HG02943 (cell line): ENCODE measurements around the gene CCNYL1.

ENCODE experiments used
- ATAC-seq: cut with Tn5 transposase; IDR thresholded peaks from one replicate; pipeline ENCODE4 v1.9.1; 2021; ENCODE audit warnings: mild to moderate bottlenecking, low read depth, moderate library complexity; ENCODE audit not compliant: unreplicated experiment

CCNYL1 gene

DNA sequence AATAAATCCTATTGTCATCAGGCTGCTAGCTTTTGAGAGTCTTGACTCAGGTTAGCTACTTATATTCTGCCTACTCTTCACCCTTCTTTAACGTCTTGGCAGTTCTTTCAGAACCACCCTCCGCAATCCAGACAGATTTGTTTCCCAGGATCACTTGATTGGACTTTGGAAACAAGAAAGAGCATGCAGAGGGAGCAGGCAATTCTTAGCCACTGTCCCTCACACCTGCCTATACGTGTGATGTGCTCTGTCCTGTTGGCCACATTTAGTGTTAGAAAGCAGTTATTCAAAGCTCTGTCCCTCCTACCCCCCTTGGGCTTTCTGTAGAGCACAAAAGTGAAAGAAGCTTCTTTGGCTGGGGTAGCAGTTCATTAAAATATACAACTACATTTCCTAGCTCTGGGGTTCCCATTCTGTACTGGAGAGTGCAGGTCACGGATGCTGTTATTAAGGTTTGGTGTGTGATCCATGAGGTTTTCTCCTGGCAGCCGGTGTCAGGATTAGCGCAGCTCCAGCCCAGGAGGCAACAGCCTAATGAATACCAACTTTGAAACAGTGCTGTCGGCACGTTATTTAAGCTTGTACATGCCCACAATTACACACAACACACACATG, 52.0 kb downstream of the CCNYL1 start:
- ATAC-seq: no peak

DNA sequence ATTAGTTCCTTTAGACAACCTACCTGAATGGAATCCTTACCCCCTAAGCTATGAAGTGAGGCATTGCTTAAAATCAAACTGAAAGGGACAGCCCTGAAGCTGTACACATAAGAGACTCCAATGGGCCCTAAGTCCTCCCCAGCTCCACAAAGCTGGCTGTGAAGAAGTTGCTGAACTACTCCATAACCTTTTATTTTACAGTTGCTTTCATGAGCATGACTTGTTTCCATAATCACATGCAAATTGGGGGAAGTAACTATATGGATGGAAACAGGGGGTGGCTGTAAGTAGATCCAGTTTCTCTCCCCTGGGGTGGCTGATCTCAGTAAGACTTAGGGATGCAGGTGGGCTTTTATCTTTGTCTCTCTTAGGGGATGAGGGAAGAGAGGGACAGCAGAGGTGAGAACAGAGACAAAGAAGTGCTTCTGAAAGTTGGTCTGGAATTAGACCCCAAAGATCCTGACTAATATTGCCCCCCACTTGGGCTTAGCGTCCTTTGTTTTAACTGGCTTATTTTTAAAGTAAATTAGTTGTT, 52.7 kb downstream of the CCNYL1 start:
- ATAC-seq: no peak

DNA sequence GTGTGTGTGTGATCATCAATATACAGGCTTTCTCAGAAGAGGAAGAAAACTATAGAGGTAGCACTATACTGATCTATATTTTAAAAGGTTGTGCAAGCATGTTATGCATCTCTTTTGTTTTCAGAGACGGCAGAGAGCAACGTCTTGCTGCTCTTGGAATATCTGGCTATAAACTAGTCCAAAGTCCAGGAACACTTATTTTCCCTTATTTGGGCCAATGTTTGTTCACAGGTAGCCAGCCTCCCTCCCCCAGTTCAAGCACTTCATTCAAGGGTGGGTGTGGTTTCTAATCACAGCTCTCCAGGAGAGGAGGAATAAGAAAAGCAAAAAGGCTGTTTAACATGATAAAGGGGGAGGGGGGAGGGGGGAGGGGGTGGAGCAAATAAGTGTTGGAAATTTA, 54.1 kb downstream of the CCNYL1 start:
- ATAC-seq: no peak

DNA sequence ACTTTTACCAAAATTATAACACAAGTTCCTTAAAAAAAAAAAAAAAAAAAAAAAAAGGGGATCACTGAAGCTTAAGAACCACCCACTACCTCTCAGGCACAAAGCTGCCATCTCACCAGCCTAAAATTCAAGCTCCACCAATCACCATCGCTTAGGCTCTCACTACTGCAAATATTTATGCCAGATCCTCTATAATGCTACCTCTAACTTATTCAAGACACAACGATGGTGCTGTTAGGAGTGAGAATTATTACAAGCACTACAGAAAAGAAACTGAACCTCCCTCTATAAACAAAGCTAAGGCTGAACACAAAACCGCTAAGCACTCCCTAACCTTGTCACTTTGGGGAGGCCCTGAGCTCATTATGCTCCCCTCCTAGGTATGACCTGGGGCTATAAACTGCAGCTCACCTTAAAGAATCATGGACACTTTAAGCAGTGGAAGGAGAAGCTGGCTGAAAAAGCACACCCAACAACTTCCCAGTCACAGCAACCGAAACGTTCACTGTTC, 54.7 kb downstream of the CCNYL1 start:
- no peak for ATAC-seq

DNA sequence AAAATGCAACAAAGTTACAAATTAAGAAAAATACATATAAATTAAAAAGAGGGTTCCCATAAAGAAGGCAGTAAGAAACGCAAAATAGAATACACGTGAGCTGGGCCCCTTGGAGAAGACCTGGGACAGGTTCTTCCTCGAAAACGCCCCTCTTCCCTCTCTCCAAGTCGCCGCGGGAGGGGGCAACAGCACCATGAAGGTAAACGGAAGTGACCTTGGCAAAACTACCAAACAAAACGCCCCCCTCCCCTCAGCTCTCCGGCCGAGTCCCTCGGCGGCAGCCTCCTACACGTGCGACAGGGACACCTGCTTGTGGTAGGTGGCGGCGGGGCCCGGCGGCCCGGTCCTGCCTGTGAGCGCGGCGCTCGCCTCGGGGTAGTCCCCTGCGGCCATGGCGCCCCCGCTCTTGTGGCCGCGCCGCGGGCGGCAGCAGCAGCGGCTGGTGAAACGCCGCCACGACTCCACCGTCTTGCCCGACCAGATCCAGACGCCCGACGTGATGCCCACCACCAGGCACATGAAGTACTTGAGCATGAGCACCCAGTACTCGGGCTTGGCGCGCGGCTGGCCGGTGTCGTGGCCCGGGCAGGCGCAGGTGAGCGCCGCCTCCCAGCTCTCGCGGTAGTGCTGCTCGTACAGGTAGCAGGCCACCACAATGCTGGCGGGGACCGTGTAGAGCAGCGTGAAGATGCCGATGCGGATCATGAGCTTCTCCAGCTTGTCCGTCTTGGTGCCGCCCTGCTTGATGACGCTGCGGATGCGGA, 55.4 kb downstream of the CCNYL1 start:
- no peak for ATAC-seq

DNA sequence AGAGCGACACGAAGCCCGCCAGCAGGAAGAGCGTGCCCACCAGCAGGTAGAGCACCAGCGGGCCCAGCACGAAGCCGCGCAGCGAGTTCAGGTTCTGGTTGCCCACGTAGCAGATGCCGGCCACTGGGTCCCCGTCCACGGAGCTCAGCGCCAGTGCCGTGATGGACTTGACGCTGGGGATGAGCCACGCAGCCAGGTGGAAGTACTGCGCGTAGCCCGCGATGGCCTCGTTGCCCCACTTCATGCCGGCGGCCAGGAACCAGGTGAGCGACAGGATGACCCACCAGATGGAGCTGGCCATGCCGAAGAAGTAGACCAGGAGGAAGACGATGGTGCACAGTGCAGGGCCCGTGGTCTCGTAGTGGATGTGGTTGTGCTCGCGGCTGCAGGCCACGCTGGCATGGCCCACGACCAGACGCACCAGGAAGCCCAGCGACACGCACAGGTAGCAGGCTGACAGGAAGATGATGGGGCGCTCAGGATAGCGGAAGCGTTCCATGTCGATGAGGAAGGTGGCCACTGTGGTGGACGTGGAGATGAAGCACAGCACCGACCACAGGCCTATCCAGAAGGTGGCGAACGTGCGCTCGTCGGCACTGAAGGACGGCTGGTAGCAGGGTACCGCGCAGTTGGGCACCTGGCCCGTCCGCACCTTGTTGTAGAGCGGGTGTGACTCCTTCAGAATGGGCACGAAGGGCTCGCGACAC, 56.2 kb downstream of the CCNYL1 start:
- ATAC-seq: no peak

DNA sequence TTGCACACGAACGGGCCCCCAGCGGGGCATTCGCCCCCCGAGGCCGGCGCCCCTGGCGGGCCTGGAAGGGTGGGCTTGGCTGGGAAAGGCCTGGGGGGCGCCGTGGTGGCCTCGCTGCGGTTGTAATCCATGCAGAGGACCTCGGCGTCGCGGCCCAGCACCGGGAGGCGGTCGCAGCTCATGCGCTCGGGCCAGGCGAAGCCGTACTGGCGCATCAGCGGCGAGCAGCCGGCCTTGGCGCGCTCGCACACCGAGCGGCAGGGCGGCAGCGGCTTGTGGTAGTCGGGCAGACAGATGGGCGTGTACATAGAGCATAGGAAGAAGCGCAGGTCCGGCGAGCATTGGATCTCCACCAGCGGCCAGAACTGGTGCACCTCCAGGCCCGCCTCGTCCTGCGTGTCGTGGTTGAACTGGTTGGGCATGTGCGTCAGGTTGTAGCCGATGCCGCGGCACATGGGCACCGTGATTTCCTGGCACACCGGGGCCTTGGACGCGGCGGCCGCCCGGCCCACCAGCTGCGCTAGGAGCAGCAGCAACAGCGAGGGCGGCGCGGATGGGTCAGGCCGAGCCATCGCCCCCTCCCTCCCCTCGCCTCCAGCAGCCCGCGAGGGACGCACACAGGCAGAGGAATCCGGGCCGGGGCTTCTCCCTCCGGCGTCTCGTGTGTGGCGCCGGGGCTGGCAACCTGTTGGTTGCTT, 56.9 kb downstream of the CCNYL1 start:
- peak; percentile 19 for ATAC-seq

DNA sequence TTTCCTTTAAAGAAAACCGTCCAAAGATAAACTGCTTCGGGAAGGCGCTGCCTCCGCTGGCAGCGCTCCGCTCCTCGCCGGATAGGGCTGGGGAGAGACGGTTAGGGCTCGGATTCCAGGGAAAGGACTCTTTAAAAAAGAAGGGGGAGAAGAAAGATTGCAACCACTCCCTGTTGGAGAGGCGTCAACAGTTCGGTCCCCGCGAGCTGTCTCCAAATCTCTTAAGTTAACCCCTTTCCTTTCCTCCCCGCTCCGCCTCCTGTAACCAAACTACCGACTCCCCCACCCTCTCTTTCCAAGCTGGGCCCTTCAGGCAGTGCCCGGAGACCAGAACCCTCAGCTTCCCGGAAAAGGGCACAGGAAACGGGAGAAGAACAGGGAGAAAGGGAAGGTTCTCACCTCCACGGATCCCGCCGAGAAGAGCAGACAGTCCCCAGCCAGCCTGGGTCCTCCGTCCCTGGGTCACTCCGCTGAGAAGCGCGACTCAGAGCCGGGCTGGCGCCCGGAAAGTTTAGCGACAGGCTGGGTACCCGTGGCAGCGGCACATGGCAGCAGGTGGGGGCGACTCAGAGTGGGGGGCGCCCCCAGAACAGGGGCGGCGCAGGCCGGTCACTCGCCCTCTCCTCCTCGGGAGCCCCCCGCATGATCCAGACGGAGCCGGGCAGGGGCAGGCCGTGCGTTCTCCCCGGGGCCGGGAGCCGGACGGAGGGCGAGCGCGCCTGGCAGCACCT, 57.6 kb downstream of the CCNYL1 start:
- peak; percentile 14 for ATAC-seq

DNA sequence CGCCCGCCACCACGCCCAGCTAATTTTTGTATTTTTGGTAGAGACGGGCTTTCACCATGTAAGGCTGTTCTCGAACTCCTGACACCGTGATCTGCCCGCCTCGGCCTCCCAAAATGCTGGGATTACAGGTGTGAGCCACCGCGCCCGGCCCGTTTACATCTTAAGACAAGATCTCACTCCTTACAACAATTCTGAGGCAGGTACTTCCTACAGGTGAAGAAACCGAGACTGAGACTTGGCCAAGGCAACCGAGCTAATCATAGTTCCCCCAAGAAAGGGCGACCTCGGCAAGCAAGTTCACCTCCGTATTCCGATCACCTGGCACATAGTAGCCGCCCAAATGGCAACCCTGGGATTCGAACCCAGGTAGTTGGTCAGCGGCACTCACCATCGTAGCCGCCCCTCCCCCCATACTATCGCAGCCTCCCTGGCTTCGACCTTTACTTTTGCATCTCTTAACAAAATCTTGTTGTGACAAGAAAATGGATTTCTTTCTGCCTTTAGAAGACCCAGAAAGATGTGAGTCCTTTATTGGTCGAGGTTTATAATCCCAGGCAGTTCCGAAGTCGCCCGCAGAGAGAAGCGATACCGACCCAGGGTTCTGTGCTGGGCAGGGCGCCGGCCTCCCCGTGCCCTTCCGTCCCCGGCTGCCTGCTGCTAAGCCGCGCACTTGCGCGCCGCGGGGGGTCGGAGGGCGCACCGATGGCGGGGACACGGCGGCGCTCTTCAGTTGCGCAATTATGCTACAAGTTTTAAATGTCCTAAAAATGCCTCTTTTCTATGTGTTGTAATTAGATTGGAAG, 59.4 kb downstream of the CCNYL1 start:
- no peak for ATAC-seq

DNA sequence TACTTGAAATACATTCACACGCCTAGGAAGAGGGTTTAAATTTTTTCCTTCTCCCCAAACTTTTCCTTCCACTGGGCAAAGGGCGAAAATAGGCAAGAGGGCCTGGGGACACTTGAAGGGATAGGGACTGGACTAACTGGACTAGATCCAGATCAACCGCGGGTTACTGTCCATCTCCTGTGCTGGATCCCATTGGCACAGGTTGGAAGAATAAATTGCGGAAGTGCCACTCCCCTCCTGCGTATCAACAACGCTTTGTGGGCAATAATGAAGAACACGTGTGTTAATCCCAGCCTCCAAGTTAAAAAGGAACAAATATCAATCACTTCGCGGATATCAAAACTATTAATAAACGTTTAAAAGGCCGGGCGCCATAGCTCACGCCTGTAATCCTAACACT, 60.0 kb downstream of the CCNYL1 start:
- ATAC-seq: no peak

DNA sequence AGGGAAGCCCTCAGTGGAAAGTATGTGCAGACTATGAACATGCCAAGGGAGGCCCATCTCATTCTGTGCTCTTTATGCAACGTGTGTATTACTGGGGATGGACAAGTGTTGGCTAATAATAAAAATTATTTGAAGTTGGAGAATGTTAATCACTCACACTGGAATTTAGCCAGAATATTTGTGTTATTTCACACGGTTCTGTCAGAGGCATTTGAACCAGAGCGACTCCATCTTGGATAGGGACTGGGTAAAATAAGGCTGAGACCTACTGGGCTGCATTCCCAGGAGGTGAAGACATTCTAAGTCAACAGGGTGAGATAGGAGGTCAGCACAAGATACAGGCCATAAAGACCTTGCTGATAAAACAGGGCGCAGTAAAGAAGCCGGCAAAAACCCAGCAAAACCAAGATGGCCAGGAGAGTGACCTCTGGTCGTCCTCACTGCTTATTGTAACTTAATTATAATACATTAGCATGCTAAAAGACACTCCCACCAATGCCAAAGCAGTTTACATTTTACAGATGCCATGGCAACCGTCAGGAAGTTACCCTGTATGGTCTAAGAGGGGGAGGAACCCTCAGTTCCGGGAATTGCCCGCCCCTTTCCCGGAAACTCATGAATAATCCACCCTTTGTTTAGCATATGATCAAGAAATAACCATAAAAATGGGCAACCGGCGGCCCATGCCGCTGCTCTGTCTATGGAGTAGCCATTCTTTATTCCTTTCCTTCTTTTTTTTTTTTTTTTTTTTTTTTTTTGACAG, 60.8 kb downstream of the CCNYL1 start:
- no peak for ATAC-seq

DNA sequence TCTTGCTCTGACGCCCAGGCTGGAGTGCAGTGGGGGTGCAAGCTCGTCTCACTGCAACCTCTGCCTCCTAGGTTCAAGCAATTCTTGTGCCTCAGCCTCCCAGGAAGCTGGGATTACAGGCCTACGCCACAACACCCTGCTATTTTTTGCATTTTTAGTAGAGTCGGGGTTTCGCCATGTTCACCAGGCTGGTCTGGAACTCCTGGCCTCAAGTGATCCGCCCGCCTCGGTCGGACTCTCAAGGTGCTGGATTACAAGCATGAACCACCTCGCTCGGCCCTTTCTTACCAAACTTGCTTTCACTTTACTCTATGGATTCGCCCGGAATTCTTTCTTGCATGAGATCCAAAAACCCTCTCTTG, 61.4 kb downstream of the CCNYL1 start:
- no peak for ATAC-seq

DNA sequence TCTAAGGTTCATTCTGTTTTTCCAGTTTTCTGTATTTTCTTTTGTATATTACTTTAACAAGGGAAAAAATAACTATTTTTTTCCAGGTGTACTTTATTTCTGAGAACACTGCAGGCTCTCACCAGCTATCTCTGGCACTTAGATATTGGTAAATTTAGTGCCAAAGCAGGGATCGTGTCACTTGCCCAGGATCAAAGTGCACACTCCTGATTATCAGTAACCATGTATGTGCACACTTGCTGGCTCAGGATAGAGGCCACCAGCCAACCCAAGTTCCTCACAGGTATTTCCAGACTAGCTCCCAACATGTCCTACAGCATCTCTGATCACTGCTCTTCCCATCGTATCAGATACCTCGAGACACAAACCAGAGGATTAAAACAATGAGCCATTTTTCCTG, 64.0 kb downstream of the CCNYL1 start:
- no peak for ATAC-seq

DNA sequence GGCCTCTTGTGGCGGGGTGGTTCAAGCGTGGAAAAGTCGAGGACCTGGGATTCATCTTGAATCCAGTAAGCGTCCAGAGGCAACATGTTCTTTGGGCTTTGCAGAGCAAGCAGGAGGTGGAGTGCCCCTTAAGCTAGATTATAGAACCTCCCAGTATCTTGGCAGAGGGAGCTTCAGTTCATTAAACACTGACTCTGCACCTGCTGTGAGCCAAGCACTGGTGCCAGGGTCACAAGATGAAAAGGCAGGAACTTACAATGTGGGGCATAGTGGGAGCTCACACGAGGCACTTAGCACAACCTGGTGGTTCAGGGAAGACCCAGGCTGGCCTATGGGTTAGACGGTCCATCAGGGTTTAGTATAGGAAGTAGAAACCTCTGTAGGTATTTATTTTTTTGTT, 65.7 kb downstream of the CCNYL1 start:
- ATAC-seq: no peak

DNA sequence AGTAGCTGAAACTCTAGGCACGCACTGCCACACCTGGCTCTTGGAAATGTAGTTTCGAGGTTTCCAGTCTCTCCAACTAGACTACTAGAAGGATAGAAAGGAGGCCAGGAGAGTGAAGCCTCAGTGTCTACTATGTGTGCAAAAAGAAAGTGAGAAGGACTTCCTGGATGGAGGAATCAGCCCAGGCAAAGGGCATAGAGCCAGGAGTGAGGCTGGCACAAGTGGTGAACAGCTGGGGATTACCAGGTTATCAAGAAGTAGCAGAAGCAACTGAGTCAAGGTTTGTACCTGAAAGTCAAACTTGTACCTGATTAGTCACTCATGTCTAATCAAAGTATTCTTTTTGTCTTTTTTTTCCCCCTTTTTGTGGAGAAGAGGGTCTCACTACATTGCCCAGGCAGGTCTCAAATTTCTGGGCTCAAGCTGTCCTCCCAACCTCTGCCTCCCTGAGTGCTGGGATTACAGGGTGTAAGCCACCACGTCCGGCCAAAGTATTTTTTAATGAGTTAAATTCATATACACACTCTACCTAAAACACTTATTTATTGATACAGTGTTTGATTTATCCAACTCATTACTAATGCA, 67.0 kb downstream of the CCNYL1 start:
- ATAC-seq: no peak

DNA sequence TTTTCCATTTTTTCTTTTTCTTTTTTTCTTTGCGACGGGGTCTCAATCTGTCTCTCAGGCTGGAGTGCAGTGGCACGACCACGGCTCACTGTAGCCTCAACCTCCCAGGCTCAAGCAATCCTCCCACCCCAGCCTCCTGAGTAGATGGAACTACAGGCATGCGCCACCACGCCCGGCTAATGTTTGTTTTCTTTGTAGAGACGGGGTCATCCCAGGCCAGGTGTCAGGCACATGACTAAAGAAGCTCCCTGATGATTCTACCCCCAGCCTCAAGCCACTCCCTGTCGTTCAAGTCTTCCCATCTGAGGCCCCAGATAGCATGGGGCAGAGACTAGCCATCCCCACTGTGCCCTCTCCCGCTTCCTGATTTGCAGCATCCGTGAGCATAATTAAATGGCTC, 68.1 kb downstream of the CCNYL1 start:
- no peak for ATAC-seq

DNA sequence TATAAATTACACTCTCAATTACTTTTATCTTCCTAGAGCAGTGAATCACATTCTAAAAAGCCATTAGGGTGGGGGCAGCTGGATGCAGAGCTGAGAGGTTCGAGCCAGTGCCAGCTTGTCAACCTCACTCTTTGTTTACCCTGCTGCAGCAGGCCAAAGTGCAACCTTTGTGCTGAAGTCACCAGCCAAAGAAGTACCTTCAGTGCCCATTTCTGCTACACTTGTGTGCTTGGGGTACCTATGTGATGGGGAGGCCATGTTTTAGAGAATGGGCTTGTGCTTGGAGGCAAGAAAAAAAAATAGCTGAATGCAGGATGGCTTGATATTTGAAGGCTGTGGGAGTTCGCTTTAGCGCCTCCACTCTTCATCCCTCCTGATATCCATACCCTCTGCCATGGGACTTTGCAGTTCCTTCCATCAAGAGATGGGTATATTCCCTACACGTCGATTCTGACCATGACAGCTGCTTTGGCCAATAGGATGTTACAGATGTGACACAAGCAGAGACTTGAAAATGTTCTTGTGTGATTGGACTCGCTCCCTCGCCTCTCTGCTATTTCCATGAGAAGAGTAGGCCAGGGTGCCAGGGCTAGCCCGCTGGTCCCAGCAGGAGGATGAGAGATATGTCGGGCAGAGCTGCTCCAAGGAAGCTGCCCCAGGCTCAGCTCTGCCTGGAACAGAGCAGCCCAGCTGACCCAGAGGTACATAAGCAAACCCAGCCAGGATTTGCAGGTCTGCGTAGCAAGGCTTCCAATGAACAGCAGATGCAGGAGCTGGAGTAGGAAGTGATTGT, 71.0 kb downstream of the CCNYL1 start:
- ATAC-seq: no peak
